ENCODE data around the gene TEK.
"Not testable (repeated sequence)": the region's sequence is repeated elsewhere in the genome, so short reads cannot be mapped to it uniquely, and the experiment has no call there.

The TEK gene

DNA sequence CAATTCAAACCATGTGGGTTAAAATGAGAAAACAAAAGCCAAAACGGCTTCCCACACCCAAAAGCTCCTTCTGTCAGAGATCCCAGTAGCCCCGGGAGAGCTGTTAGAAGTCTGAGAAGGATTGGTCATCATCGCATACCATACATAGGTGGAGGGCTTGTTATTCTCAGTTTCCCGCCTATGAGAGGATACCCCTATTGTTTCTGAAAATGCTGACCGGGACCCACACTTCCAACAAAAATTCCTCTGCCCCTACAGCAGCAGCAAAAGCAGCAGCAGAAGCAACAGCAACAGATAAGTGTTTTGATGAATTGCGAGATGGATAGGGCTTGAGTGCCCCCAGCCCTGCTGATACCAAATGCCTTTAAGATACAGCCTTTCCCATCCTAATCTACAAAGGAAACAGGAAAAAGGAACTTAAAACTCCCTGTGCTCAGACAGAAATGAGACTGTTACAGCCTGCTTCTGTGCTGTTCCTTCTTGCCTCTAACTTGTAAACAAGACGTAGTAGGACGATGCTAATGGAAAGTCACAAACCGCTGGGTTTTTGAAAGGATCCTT lies at the start of gene TEK:
TEK (plus strand) TSS at position 245 of the 561 bp plus-strand sequence. CDS start 366 bp downstream, outside the sequence.
- DNase-seq (ENCODE audit: low read depth, low spot score), result no peak

DNA sequence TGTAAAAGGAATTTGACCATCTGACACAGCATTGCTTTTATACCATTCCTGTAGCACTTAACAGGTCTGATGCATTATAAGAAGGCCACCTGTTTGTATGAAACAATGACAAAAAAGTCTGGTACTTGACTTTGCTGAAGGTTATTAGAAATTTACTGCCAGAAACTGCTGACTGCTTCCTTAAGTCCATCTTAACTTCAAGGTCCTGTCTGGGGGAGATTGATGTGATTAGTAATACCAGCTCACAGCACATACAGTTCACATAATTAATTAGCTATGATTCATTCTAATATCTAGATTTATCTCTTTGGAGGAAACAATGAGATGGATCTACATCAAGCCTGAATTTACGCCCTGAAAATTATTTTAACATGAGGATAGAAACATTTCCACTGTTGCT lies 49.6 kb upstream of the TEK start:
- DNase-seq (ENCODE audit: low read depth, low spot score), result no peak

DNA sequence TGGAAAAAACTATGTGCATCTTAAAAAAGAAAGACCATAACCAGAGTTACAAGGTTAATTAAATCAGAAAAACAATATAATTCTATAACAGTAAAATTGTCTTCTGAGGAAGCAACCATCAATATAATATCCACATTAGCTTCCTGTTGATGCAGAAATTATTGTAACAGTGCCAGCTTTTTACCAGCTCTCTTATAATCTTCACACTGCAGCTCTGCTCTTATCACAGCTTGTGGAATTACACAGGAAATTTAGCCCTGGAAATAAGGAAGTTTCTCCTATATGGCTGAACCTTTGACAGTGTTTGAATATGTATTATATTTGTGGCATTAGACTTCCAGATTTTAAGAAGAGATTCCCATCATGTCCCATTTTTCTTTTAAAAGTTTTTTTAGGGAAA lies 49.1 kb upstream of the TEK start:
- DNase-seq (ENCODE audit: low read depth, low spot score), result no peak

DNA sequence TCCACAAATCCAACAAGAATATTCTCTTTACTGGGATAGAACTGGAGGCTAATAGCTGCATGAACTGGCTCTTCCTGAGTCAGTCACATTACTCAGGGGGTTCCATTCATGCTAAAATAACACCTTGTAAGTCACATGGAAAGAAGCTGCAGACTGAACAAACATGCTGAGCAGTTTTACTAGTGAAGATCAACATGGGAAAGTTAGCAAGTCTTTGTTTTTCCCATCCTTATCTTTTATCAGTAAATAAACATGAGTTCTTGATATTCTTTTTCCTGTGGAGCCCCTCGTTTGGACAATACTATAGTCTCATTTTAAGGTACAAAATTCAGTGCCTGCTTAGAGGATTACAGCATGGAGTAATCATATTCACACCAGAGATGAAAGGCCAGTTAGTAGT lies 43.7 kb upstream of the TEK start:
- DNase-seq (ENCODE audit: low read depth, low spot score), result no peak

DNA sequence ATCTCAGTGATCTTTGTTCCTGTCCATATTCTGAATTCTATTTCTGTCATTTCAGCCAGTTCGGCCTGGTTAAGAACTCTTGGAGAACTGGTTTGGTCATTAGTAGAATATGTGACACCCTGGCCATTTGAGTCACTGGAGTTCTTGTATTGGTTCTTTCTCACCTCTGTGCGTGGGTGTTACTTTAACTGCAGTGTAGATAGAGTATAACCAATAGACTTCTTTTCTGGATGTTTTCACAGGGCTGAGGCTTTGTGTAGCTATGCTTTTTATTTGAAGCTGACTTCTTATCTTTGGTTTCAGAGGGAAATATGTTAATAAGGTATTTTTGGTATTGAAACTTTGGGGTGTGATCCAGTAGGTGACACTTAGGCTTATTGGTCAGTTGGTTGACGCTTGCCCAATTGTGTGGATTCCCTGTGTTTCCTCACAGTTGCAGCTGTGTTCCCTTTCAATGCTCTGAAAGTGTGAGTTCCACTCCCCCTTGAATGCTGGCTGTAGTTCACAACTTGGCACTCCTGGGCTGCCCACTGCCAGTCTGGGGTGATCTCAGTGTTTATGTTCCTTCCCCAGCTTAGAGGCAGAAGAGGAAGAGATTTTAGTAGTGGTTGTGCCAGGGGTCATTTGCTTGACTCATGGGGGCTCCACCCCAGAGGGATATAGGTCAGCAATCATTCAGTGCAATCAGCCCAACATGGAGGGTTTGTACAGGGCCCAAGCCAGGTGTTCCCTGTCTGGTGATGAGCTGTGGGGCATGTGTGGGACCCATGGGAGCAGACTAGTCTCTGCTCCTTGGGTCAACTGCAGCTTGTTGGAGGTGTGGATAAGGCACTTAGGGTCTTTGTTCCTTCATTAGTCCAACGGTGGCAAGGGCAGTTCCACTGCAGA lies 34.9 kb upstream of the TEK start:
- no peak for DNase-seq (ENCODE audit: low read depth, low spot score)

DNA sequence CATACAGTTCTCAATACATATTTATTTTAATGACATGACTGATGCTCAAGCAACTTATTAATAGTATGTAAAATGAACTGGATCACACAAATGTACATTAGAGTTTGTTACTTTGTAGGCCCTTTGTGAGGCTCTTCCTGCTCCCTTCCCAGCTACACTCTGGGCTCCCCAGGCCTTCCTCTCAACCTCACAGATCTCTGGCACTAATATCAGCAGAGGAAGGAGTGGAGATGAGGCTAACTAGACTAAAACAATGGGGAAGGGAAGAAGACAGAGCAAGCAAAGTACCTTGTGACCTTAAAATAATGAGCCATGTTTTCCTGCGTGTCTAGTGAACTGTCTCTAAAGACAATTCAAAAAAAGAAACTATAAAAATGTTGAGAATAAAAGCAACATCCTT lies 30.3 kb upstream of the TEK start:
- no peak for DNase-seq (ENCODE audit: low read depth, low spot score)

DNA sequence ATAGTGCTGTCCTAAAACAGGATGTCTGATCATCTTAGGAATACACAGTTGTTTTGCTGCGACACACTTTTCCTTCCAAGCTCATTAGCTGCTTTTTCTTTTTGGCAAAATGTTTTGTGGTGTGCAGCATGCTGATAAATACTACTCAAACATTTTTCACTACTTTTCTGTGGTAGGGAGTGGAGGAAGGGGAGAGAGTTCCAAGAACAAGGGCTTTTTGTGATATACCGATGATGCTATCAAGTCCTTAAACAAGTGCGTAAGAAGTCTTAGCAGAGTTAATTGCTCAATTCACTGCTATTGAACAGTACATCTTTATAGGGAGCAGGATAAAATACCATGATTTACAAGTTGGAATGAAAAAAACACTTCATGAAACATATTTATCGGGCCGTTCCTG lies 23.6 kb upstream of the TEK start:
- DNase-seq (ENCODE audit: low read depth, low spot score), result no peak

DNA sequence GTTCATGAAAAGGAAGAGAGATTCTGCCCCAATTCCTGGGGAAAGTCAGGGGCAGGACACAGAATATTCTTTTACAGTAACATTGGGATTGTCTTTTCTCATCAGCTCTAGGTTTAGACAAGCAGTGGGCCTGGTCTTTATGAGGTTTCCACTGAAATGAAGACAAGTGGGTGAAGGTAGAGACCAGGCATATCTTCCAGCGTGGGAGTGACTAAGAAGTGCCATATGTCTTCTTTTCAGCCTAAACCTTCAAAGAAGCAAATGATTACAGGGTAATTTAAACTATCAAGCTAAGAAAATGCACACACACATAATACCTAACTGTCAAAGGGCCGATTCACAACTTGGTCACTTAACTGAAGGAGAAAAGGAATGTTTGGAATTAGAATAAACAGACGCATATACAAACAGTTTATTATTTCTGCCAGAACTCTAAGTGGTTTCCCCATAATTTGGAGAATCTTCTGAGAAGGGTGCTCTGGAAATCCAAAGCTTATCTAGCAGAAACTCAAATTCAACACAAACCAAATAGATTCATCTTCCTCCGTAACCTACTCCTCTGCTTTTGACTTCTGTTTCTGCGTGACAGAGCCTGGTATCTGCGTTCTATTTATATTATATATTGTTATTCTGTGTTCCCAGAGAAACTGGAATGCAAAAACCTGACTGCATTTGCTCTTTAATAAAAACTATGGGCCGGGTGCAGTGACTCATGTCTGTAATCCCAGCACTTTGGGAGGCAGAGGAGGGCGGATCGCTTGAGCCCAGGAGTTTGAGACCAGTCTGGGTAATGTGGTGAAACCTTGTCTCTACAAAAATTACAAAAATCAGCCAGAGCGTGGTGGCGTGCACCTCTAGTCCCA lies 22.0 kb upstream of the TEK start:
- no peak for DNase-seq (ENCODE audit: low read depth, low spot score)

DNA sequence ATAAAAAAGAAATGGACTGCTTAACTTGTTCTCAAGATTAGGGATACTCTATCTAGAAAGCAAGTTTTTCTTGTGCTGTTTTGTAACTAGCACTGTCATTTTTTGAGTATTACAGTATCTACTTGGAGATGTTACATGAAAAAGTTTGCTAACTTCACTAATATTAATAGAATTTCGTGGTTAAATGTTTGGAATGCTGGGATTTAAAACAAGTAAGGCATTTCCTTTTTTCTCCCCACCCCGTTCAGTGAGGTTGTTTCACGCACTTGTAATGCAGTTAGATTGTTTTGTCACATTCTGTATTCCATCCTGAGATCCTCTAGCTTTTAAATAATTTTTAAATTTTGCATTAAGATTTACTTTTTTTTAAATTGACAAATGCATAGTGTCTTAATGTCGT lies 20.0 kb upstream of the TEK start:
- DNase-seq (ENCODE audit: low read depth, low spot score), result no peak

DNA sequence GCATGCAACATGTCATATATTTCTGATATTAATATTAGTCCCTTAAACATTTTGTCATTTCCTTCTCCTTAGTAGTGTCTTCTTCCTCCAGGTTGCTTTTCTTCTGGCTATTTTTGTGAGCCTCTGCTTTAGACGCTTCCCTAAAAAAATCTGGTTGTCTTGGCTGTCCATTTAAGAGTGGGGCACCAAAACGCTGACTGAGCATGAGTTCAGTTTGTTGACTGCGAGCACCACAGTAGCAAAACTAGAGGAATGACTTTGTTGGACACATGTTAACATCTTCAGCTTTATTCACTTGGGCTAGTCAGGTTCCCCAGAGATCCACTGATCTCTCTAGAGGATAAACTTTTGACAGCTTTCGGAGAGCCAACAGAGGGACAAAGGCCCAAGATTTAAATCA lies 19.3 kb upstream of the TEK start:
- DNase-seq (ENCODE audit: low read depth, low spot score), result no peak

DNA sequence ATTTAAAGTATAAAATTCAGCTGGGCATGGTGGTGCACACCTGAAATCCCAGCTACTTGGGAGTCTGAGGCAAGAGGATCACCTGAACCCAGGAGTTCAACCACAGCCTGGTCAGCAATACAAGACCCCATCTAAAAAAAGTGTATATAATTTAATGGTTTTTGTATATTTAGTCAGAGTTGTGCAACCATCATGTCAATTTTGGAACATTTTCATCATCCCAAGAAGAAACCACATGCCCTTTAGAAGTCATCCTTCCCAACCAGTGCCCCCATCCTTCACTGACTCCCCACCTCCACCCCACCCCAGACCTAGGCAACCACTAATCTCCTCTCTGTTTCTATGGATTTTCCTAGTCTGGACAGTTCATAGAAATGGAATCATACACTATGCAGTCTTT lies 18.8 kb upstream of the TEK start:
- DNase-seq (ENCODE audit: low read depth, low spot score), result no peak

DNA sequence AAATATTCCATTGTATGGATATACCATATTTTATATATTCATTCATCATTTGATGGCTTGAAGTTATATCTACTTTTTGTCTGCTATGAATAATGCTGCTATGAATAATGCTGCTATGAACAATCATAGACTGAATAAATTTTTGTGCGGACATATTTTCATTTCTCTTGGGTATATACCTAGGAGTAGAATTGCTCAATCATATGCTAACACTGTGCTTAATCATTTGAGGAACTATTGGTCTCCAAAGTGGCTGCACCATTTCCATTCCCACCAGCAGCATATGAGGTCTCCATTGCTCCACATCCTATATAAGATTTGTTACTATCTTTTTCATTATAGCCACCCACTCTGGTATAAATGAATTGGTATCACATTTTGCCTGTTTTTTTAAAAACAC lies 18.3 kb upstream of the TEK start:
- no peak for DNase-seq (ENCODE audit: low read depth, low spot score)

DNA sequence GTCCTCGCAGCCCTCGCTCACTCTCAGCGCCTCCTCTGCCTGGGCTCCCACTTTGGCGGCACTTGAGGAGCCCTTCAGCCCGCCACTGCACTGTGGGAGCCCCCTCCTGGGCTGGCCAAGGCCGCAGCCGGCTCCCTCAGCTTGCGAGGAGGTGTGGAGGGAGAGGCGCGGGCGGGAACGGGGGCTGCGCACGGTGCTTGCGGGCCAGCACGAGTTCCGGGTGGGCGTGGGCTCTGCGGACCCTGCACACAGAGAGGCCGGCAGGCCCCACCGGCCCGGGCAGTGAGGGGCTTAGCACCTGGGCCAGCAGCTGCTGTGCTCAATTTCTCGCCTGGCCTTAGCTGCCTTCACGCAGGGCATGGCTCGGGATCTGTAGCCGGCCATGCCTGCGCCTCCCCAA lies 16.5 kb upstream of the TEK start:
- not testable (repeated sequence) for DNase-seq (ENCODE audit: low read depth, low spot score)

DNA sequence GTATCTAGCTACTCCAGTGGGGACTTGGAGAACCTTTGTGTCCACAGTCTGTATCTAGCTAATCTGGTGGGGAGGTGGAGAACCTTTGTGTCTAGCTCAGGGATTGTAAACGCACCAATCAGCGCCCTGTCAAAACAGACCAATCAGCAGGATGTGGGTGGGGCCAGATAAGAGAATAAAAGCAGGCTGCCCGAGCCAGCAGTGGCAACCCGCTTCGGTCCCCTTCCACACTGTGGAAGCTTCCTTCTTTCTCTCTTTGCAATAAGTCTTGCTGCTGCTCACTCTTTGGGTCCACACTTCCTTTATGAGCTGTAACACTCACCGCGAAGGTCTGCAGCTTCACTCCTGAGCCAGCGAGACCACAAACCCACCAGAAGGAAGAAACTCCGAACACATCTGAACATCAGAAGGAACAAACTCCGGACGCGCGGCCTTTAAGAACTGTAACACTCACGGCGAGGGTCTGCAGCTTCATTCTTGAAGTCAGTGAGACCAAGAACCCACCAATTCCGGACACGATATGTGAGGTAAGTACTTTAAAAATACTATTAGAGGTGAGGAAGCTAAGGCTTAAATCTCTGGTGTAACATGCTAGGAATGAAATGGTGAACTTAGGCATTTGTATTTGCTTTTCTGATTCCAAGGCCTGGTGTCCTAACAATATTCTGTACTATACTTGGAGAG lies 15.5 kb upstream of the TEK start:
- DNase-seq (ENCODE audit: low read depth, low spot score), result not testable (repeated sequence)

DNA sequence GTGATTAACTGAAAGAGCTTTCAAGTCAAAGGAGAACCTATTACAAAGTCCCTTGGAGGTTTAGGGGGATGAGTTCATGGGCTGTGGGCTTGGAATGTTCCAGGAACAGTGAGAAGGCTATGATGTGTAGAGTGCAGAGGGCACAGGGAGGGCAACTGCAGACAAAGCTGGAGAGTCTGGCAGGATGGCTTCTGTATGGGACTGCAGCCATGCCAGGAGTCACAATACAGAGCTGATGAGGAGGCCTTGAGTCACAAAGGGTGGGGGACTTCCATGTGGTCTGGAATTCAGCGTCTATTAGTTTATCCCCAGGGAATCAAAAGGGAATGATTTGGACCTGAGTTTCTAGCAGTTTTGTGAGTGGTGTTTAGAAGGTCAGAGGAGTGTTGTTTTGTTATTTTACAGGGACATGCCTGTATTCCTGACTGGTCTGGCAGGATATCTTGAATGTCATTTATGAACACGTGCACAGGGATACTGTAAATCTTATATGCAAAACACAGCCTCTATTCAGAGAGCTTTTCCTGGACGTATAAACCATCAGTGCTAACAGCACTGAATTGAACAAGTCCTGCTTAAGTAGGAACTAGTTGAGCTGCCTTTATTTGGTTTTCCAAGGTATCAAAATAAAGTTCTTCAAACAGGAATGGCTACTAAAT lies 14.3 kb upstream of the TEK start:
- DNase-seq (ENCODE audit: low read depth, low spot score), result no peak

DNA sequence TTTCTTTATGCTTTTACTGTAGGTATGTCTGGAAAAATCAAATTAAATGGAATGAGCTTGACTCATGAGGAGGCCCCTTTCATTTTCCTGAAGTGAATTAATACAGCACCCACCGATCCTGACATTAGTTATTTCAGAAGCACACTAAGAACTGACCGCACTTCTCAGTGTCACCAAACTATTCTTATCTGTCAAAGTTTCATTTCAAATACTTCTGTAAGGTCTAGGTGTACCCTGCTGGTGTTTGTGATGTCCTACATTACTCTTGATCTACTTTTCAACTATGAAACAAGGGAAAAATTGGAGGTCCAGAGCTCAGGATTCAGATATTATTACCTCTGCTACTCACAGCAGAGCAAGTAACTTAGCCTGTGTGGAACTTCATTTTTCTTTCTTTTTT lies 1.8 kb upstream of the TEK start:
- DNase-seq (ENCODE audit: low read depth, low spot score), result no peak

DNA sequence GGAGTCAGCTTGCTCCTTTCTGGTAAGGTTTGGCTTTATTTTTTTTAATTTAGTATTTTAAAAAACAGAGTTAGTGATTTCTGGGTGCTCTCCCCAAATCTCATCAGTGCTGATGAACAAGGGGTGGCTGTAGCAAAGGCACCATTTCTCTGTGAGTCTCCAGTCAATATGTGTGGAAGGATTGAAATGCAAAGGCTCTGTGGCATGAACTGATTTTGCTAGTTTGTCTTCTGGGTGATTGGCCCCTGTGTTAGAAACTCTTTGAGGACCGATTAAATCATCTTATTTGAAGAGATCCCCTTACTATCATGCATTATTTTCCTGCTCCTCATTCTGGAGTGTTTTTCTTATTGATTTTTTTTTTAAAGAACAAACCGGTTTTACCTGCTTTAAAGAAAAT lies 596 bp downstream of the TEK start:
- no peak for DNase-seq (ENCODE audit: low read depth, low spot score)

DNA sequence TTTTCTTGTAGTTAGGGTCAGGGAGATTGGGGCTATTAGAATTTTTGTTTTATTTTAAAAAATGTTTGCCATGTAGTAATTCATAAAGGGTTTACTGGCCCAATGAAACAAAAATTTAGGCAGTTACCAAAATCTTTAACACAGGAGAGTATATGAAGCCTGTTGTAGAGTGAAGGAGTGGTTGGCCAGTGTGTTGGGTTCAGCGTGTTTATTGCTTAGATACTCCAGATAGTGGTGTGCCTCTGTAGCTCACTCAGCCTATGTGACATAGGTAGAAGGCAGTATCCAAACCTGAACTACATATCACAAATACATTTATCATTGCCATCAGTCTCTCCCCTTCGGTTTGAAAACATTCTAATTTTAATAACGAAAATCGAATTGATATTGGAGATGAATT lies 1.2 kb downstream of the TEK start:
- no peak for DNase-seq (ENCODE audit: low read depth, low spot score)

DNA sequence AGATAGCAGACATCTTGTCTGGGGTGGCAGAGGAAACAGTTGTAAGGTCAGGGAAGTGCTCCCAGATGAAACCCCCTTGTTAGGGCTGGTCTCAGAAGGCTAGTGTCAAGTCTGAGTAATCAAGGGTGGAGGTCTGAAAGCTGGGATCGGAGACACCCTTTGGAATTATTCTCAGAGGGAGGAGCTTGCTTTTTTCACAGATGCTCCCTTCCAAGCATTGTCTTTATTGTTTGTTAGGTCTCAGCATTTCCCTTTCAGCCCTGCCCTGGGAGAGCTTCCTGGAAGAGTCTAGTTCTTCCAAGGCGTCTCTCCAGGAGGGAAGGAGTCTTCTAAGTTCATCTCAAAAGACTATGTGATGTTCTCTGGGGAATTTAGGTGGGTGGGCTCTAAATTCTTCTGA lies 3.2 kb downstream of the TEK start:
- no peak for DNase-seq (ENCODE audit: low read depth, low spot score)

DNA sequence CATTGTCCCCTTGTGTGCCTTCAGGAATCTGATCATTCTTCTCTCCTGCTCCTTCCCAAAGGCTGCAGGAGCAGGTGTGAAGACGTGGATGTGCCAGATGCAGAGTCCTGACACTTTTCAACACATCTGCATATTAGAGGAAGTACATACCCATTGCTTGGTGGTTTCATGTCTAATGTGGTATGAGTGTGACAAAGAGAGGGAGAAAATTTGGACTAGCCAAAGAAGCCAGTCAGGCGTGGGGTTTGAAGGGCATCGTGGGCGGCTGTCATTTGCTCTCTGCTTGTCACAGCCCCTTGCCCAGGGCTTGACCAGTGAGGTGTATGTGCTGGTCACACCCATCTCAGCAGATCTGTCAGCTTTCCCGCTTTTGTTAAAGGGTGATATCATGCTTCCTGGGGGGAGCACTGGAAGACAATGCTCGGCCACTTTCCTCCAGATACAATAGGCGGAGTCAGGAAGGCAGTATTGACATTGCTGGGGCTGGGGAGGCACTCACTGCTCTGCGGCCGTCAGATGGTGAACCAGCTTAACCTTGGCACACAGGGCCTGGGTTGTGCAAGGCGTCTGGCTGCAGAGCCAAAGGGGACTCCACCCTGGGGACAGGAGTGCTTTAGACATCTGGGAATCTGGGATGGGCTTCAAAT lies 8.6 kb downstream of the TEK start:
- DNase-seq (ENCODE audit: low read depth, low spot score), result no peak

DNA sequence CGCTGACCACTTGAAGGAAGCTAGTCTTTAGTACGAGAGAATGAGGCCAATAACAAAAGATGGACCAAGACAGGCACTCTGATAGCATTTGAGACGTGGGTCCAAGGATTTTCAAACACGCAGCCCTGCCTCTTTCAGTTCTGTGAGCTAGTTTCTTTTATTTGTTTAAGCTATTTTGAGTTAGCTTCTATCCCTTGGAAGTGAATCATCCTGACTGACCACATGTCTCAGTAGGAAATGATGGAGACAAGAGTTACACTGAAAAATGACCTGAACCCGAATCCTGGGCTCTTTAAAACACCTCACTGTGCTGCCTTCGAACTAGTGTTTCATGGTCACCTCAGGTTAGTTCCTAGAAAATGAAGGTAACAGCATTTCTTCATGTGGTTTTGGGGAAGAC lies 9.9 kb downstream of the TEK start:
- no peak for DNase-seq (ENCODE audit: low read depth, low spot score)

Measured in smooth muscle cell of the brain vasculature (primary cell).